Naive thymus-derived CD8-positive, alpha-beta T cell (primary cell): Measurements from ENCODE around the gene PTEN. TPM values are rescaled to one million over a fixed set of nuclear protein-coding genes. Genes with fewer than 3 reads are reported as not detected.
"Not testable (repeated sequence)": the region's sequence is repeated elsewhere in the genome, so short reads cannot be mapped to it uniquely, and the experiment has no call there.

Experiments used
- ATAC-seq, 2 donors: fragments of 150-1000 bp; cut with Tn5 transposase in 1 of 2; sonication (Bioruptor Pico), chemical (Tn5 transposase) in 1 of 2; 1 replicate in 1 of 2; 2 replicates in 1 of 2; pipeline ENCODE4 v1.10.0; 2021; ENCODE audit warnings: mild to moderate bottlenecking in 2 of 2, moderate library complexity in 2 of 2
- POLR2A ChIA-PET: fragments of 350-600 bp; sonication (Branson Sonifier 250); formaldehyde crosslinking; loops from one replicate; lab custom pipeline; 2021; ENCODE audit warnings: antibody characterized with exemption; lab: Charles Lee
- DNase-seq, 10 donors: peaks; one replicate each; pipeline versions ENCODE4 v3.0.0 to v3.0.0-alpha.2; 2020 to 2022
- H3K27ac Mint-ChIP-seq, 10 donors: one replicate each; pipeline ENCODE4 v1.8.0; 2020 to 2022; ENCODE audit warnings: mild to moderate bottlenecking in 10 of 10, mixed read lengths in 10 of 10, moderate library complexity in 4 of 10, inconsistent platforms in 1 of 10
- H3K27me3 Mint-ChIP-seq, 5 donors: one replicate each; pipeline ENCODE4 v1.8.0; 2021 to 2022; ENCODE audit warnings: mixed read lengths in 5 of 5
- H3K36me3 Mint-ChIP-seq, 3 donors: one replicate each; pipeline ENCODE4 v1.8.0; 2020 to 2022; ENCODE audit warnings: mixed read lengths in 3 of 3, mild to moderate bottlenecking in 2 of 3, inconsistent platforms in 1 of 3
- H3K4me1 Mint-ChIP-seq, 4 donors: one replicate each; pipeline ENCODE4 v1.8.0; 2021 to 2022; ENCODE audit warnings: mixed read lengths in 4 of 4
- H3K4me3 Mint-ChIP-seq, 10 donors: one replicate each; pipeline ENCODE4 v1.8.0; 2020 to 2022; ENCODE audit warnings: mild to moderate bottlenecking in 10 of 10, mixed read lengths in 10 of 10, moderate library complexity in 6 of 10, inconsistent platforms in 1 of 10
- H3K9me3 Mint-ChIP-seq, 9 donors: one replicate each; pipeline ENCODE4 v1.8.0; 2020 to 2022; ENCODE audit warnings: mixed read lengths in 9 of 9, mild to moderate bottlenecking in 3 of 9, inconsistent platforms in 1 of 9, moderate library complexity in 1 of 9
- polyA plus RNA-seq, 3 donors: library from polyadenylated mRNA; unstranded; fragments of 300-500 nt; fragmentation: Illumina TruSeq; gene quantifications; one replicate each; pipeline ENCODE4 v1.2.3, GENCODE V29; 2021
- total RNA-seq, 8 experiments: library from RNA in 2 of 8; stranded (reverse) in 2 of 8; gene quantifications; one replicate each; pipeline ENCODE4 v1.2.3 and lab custom pipeline; 2021 to 2026

PTEN gene
- total and polyA plus RNA-seq, 5 experiments from 2014 or later = 29.4 to 90.0 (median 37.7) TPM

DNA sequence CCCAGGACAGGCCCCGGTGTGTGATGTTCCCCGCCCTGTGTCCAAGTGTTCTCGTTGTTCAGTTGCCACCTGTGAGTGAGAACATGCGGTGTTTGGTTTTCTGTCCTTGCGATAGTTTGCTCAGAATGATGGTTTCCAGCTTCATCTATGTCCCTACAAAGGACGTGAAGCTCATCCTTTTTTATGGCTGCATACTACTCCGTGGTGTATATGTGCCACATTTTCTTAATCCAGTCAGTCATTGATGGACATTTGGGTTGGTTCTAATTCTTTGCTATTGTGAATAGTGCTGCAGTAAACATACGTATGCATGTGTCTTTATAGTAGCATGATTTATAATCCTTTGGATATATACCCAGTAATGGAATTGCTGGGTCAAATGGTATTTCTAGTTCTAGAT is 34.5 kb downstream of the PTEN start:
- DNase-seq, POLR2A ChIA-PET, H3K4me3 Mint-ChIP-seq, H3K27ac Mint-ChIP-seq, H3K27me3 Mint-ChIP-seq, ATAC-seq: not testable (repeated sequence)
- Mint-ChIP-seq H3K4me1 (peaks cover 27 to 80% (median 67%) of the 10 kb centered on the region in 4 donors), H3K36me3 (peaks cover 33 to 79% (median 72%) of the 10 kb centered on the region in 3 donors), H3K9me3 (peaks cover 0 to 46% (median 28%) of the 10 kb centered on the region in 9 donors)

DNA sequence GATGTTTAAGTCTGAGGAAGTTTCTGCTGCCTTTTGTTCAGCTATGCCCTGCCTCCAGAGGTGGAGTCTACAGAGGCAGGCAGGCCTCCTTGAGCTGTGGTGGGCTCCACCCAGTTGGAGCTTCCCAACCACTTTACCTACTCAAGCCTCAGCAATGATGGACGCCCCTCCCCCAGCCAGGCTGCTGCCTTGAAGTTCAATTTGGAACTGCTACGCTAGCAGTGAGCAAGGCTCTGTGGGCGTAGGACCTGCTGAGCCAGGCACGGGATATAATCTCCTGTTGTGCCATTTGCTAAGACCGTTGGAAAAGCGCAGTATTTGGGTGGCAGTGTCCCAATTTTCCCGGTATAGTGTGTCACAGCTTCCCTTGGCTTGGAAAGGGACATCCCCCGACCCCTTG is 40.0 kb downstream of the PTEN start:
- DNase-seq, H3K4me3 Mint-ChIP-seq, ATAC-seq, H3K27me3 Mint-ChIP-seq: not testable (repeated sequence)
- H3K9me3 Mint-ChIP-seq = peaks cover 0 to 58% (median 28%) of the 10 kb centered on the region in 9 donors
- H3K4me1 Mint-ChIP-seq = peaks cover 37 to 82% (median 69%) of the 10 kb centered on the region in 4 donors
- POLR2A ChIA-PET = interaction anchor here (0.6 to 0.7 kb wide), 3 partner anchors 53 to 378 kb away, joined by 3 to 9 read pairs (median 3); no protein-coding TSS in a partner anchor
- peaks cover 45 to 90% (median 78%) of the 10 kb centered on the region in 3 donors for H3K36me3 Mint-ChIP-seq
- peak overlapping the region in 1 of 10 donors; percentile 4 for H3K27ac Mint-ChIP-seq

DNA sequence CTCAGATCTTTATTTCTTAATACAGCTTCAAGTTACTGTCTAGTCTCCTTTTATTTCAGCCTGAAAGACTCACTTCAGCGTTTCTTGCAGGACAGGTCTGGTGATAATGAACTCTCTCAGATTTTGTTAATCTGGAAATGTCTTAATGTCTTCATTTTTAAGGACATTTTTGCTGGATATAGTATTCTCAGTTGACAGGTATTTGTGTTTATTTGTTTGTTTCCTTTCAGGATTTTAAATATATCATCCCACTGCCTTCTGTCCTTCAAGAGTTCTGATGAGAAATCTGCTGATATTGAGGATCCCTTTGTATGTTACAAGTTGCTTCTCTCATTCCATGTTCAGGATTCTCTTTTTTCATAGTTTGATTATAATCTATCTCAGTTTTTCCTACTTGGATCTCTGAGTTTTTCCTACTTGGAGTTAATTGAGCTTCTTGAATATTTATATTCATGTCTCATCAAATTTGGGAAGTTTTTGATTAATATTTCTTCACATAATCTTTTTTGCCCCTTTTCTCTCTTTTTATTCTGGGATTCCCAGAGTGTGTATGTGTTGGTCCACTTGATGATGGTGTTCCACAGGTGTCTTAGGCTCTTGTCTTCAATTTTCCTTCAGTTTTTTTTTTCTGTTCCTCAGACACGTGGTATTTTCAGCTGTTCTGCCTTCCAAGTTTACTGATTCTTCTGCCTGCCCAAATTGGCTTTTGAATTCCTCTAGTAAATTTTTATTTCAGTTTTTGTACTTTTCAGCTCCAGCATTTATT is 49.9 kb downstream of the PTEN start:
- Mint-ChIP-seq H3K4me3 (no peak overlapping the region), H3K27me3 (no peaks in the 10 kb centered on the region), H3K27ac (peak overlapping the region in 3 of 10 donors; percentile 10 to 65 (median 64)), H3K36me3 (peaks cover 44 to 79% (median 69%) of the 10 kb centered on the region in 3 donors), H3K9me3 (peaks cover 6 to 51% (median 40%) of the 10 kb centered on the region in 9 donors), H3K4me1 (peaks cover 14 to 44% (median 38%) of the 10 kb centered on the region in 4 donors)
- DNase-seq (peak in 3 of 10 donors; percentile 13 to 24 (median 16)), ATAC-seq (no peak)
- POLR2A ChIA-PET = no interaction called here

DNA sequence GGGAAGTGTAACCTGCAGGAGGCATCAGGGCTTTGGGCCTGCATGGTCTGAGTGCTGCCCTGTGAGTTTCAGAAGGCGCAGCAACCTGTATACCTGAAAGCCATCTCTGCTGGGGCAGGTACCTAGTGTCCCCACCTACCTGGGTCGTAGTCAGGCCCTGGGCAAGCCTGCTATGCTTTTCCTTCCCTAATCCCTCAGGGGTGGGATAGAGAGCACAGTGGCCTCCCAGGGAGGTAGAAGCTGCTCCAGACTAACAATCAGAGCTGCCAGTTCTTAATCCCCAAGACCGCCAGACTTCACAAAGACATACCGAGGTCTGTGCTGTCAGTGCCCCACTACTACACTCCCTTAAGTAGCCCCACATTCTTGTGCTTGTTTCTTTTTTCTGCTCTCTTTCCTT is 52.0 kb downstream of the PTEN start:
- H3K36me3 Mint-ChIP-seq = peaks cover 37 to 64% (median 58%) of the 10 kb centered on the region in 3 donors
- POLR2A ChIA-PET = interaction anchor here (0.8 kb wide), 1 partner anchor 53 kb away, joined by 4 read pairs; no protein-coding TSS in a partner anchor
- no peaks in the 10 kb centered on the region for H3K27me3 Mint-ChIP-seq
- ATAC-seq (no peak), DNase-seq (no peak)
- peaks cover 17 to 49% (median 45%) of the 10 kb centered on the region in 4 donors for H3K4me1 Mint-ChIP-seq
- H3K4me3 Mint-ChIP-seq = peak overlapping the region in 1 of 10 donors; percentile 7
- H3K9me3 Mint-ChIP-seq = peaks cover 6 to 43% (median 36%) of the 10 kb centered on the region in 9 donors
- H3K27ac Mint-ChIP-seq = peak overlapping the region in 2 of 10 donors; percentile 9 to 49

DNA sequence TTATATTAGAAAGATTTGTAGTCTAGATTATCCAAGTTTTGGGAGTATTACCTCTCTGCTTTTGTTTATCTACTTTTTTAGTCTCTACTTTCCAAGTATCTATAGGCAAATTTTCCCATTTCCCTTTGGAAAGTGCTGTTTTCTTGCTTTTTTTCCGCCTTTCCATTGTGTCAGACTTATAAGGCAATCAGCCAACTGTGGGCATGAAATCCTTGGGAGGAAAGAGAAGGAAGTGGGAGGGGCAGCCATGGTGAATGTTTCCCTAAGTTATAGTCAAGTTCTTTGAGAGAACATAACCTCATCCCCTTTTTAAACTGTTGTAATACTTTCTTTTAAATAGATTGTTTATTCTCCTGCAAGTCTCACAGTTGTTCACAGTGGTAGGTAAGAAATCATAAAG is 52.6 kb downstream of the PTEN start:
- POLR2A ChIA-PET = no interaction called here
- Mint-ChIP-seq H3K9me3 (peaks cover 4 to 41% (median 32%) of the 10 kb centered on the region in 9 donors), H3K4me3 (peak overlapping the region in 3 of 10 donors; percentile 4 to 14 (median 7)), H3K36me3 (peaks cover 33 to 61% (median 56%) of the 10 kb centered on the region in 3 donors), H3K27ac (peak overlapping the region in 5 of 10 donors; percentile 14 to 71 (median 49)), H3K4me1 (peaks cover 17 to 50% (median 47%) of the 10 kb centered on the region in 4 donors), H3K27me3 (no peaks in the 10 kb centered on the region)
- DNase-seq (no peak), ATAC-seq (no peak)

DNA sequence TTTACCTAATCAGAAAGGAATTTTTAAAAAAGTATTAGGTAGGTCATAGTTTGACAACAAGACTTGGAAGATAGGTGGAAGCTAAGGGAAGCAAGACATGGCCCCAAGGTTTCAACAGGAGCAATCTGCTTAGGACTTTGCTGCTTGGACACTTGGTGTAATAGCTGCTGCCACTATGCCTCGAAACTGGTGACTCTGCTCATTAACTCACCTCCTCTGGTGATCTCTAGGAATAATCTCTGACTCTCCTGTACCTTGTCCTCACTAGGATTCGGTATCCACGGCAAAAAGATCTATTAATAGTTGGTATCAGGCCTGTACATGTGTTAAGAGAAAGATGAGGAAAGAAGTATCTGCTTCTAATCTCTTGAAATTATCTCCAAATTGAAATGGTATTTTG is 53.1 kb downstream of the PTEN start:
- Mint-ChIP-seq H3K27ac (peak overlapping the region in 5 of 10 donors; percentile 4 to 69 (median 38)), H3K27me3 (no peaks in the 10 kb centered on the region), H3K36me3 (peaks cover 27 to 57% (median 51%) of the 10 kb centered on the region in 3 donors), H3K9me3 (peaks cover 4 to 38% (median 27%) of the 10 kb centered on the region in 9 donors), H3K4me3 (peak overlapping the region in 8 of 10 donors; percentile 3 to 67 (median 44)), H3K4me1 (peaks cover 17 to 51% (median 50%) of the 10 kb centered on the region in 4 donors)
- no peak for DNase-seq
- no peak for ATAC-seq
- POLR2A ChIA-PET = no interaction called here

DNA sequence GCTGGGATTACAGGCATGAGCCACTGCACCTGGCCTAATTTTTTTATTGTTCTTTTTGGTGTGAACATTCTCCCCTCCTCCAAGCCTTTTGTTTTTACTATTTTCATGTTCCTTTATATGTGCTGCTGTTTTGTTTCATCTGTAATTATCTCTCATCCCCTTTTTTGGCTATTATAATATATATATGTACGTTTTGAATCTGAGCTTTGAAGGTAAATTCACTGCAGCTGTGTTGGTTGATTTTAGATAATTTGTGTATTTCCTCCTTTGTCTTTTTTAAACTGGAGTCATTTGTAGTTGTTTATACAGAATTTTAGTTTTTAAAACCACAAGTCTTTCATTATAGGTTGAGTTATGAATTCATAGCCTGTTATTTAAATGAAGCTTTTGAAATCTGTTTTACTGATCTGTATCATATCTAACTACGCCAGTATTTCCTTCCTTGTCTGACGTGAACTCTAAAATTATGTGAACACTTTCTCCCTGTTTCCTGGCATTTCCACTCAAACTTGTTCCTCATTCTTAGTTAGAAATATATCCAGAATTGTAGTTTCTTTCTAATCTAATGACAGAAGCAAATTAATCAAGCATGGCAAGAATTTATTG is 54.9 kb downstream of the PTEN start:
- H3K36me3 Mint-ChIP-seq = peaks cover 18 to 56% (median 45%) of the 10 kb centered on the region in 3 donors
- peak overlapping the region; percentile 0 to 76 (median 63) for H3K4me3 Mint-ChIP-seq
- peaks cover 4 to 21% (median 11%) of the 10 kb centered on the region in 9 donors for H3K9me3 Mint-ChIP-seq
- POLR2A ChIA-PET = interaction anchor here (1.0 to 1.1 kb wide), 2 partner anchors 56 to 174 kb away, joined by 4 to 5 read pairs; no protein-coding TSS in a partner anchor
- H3K27ac Mint-ChIP-seq = peak overlapping the region; percentile 2 to 85 (median 62)
- ATAC-seq = peak in 1 of 2 donors; percentile 67
- DNase-seq = peak in 2 of 10 donors; percentile 7
- no peaks in the 10 kb centered on the region for H3K27me3 Mint-ChIP-seq
- peaks cover 27 to 67% (median 67%) of the 10 kb centered on the region in 4 donors for H3K4me1 Mint-ChIP-seq

DNA sequence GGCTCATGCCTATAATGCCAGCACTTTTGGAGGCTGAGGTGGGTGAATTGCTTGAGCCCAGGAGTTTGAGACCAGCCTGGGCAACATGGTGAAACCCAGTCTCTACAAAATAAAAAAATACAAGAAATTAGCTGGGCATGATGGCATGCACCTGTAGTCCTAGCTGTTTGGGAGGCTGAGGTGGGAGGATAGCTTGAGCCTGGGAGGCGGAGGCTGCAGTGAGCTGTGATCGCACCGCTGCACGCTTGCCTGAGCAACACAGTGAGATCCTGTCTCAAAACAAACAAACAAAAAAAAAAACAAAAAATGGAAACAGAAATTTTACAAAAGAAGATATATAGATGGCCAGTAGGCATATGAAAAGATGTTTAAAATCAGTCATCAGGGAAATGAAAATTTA is 57.1 kb downstream of the PTEN start:
- Mint-ChIP-seq H3K4me3 (no peak overlapping the region), H3K4me1 (peaks cover 36 to 86% (median 84%) of the 10 kb centered on the region in 4 donors), H3K9me3 (peaks cover 0 to 8% (median 3%) of the 10 kb centered on the region in 9 donors), H3K27me3 (no peaks in the 10 kb centered on the region), H3K36me3 (peaks cover 21 to 51% (median 47%) of the 10 kb centered on the region in 3 donors), H3K27ac (peak overlapping the region in 2 of 10 donors; percentile 19 to 42)
- ATAC-seq (no peak), DNase-seq (no peak)
- POLR2A ChIA-PET = no interaction called here

DNA sequence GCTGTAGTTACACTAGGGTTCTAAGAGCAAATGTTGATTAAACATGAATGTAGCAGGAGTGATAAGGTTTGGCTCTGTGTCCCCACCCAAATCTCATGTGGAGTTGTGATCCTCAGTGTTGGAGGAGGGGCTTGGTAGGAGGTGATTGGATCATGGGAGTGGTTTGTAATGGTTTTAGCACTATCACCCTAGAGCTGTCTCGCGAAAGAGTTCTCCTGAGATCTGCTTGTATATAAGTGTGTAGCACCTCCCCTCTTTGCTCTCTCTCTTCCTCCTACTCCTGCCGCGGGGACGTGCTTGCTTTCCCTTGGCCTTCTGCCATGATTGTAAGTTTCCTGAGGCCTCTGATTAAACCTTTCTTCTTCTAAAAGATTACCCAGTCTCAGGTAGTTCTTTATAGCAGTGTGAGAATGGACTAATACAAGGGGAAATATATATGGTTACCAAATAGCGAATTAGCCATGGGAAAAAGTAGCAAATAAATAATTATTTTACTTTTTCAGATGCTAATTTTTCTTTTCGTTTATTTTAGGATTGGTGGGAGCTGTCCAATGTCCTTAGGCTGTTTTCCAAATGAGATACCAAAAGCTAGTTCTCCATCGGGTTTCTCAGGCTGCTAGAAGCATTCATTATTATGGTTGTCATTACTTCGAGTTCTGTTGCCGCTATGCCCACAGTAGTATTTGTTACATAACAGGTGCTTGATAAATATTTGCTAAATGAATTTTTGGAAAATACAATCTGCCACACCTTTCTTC is 58.7 kb downstream of the PTEN start:
- H3K4me1 Mint-ChIP-seq = peaks cover 37 to 86% (median 84%) of the 10 kb centered on the region in 4 donors
- peak overlapping the region in 5 of 10 donors; percentile 10 to 64 (median 36) for H3K27ac Mint-ChIP-seq
- peaks cover 0 to 9% (median 3%) of the 10 kb centered on the region in 9 donors for H3K9me3 Mint-ChIP-seq
- H3K36me3 Mint-ChIP-seq = peaks cover 25 to 54% (median 50%) of the 10 kb centered on the region in 3 donors
- H3K4me3 Mint-ChIP-seq = peak overlapping the region in 3 of 10 donors; percentile 23 to 32 (median 28)
- no peaks in the 10 kb centered on the region for H3K27me3 Mint-ChIP-seq
- ATAC-seq = no peak
- no peak for DNase-seq
- POLR2A ChIA-PET = no interaction called here

DNA sequence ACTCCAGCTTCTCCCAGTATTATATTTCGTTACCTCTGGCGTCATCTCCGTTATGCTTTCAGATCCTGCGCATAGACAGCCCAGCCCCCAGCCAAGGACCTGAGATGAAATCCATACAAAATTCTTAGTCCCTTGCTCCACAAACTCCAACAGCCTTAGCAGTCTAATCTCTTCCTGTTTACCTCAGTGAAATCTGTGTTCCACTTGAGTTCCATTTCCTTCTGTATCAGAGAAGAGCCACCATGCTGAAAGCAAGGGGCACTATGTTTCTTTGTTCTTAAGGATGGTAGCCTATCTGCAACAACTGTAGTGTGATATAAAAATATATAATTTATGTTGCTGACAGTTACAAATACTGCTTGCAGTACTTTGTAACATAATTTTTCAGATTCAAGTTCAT is 59.8 kb downstream of the PTEN start:
- peaks cover 0 to 9% (median 3%) of the 10 kb centered on the region in 9 donors for H3K9me3 Mint-ChIP-seq
- peaks cover 25 to 56% (median 54%) of the 10 kb centered on the region in 3 donors for H3K36me3 Mint-ChIP-seq
- H3K4me1 Mint-ChIP-seq = peaks cover 37 to 86% (median 84%) of the 10 kb centered on the region in 4 donors
- peak overlapping the region in 4 of 10 donors; percentile 7 to 56 (median 43) for H3K27ac Mint-ChIP-seq
- ATAC-seq (no peak), DNase-seq (no peak)
- peak overlapping the region in 7 of 10 donors; percentile 11 to 77 (median 24) for H3K4me3 Mint-ChIP-seq
- POLR2A ChIA-PET = no interaction called here
- no peaks in the 10 kb centered on the region for H3K27me3 Mint-ChIP-seq

DNA sequence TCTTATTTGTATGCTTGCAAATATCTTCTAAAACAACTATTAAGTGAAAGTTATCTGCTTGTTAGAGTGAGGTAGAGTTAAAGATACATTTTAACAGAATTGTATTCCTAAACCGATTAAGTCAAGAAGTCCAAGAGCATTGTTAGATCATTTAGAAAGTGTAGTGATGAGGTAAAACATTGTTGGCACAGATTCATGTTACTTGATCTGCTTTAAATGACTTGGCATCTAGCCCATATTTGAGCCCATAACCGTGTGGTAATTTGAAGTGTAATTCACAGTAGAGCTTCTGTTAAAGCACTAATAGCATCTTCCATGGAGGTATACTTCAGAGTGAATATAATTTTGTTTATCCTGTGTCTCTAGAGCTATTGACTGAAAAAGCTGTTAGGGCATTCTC is 62.1 kb downstream of the PTEN start:
- H3K9me3 Mint-ChIP-seq = peaks cover 0 to 9% (median 2%) of the 10 kb centered on the region in 9 donors
- ATAC-seq = no peak
- no peak for DNase-seq
- POLR2A ChIA-PET = interaction anchor here (1.0 kb wide), 1 partner anchor 63 kb away, joined by 4 read pairs; no protein-coding TSS in a partner anchor
- H3K4me3 Mint-ChIP-seq = peak overlapping the region in 5 of 10 donors; percentile 10 to 50 (median 22)
- peaks cover 37 to 94% (median 88%) of the 10 kb centered on the region in 4 donors for H3K4me1 Mint-ChIP-seq
- peaks cover 25 to 55% (median 52%) of the 10 kb centered on the region in 3 donors for H3K36me3 Mint-ChIP-seq
- H3K27ac Mint-ChIP-seq = peak overlapping the region in 6 of 10 donors; percentile 4 to 68 (median 38)
- no peaks in the 10 kb centered on the region for H3K27me3 Mint-ChIP-seq
